Bronchial epithelial cell (primary cell): ENCODE measurements around the gene CDH12. TPM values are rescaled to one million over a fixed set of nuclear protein-coding genes. Genes with fewer than 3 reads are reported as not detected.
"Not testable (repeated sequence)": the region's sequence is repeated elsewhere in the genome, so short reads cannot be mapped to it uniquely, and the experiment has no call there.

ENCODE experiments used
- DNase-seq: peaks from one replicate; pipeline ENCODE4 v3.0.0-alpha.2; 2010; ENCODE audit warnings: low read depth
- FAIRE-seq: peaks from 2 replicates; lab custom pipeline; 2011; peaks lifted over from hg19 to GRCh38; lab: Jason Lieb, UNC
- H3K27me3 ChIP-seq: 2 replicates; pipeline ENCODE4 v1.5.1; 2011; ENCODE audit warnings: low read length; ENCODE audit not compliant: control insufficient read depth, insufficient read depth
- H3K36me3 ChIP-seq: 2 replicates; pipeline ENCODE4 v1.5.1; 2011; ENCODE audit warnings: low read length; ENCODE audit not compliant: control insufficient read depth, insufficient read depth
- H3K4me3 ChIP-seq: 2 replicates; pipeline ENCODE4 v1.5.1; 2011; ENCODE audit warnings: mild to moderate bottlenecking, low read depth, low read length, control low read depth
- total RNA-seq: library from RNA; depleted of rRNA; stranded (reverse); fragments of >200 nt; gene quantifications from 2 replicates; pipeline ENCODE4 v1.2.1, GENCODE V29; 2014

The CDH12 gene
- total RNA-seq, 1 donor from 2014 or later: not detected

DNA sequence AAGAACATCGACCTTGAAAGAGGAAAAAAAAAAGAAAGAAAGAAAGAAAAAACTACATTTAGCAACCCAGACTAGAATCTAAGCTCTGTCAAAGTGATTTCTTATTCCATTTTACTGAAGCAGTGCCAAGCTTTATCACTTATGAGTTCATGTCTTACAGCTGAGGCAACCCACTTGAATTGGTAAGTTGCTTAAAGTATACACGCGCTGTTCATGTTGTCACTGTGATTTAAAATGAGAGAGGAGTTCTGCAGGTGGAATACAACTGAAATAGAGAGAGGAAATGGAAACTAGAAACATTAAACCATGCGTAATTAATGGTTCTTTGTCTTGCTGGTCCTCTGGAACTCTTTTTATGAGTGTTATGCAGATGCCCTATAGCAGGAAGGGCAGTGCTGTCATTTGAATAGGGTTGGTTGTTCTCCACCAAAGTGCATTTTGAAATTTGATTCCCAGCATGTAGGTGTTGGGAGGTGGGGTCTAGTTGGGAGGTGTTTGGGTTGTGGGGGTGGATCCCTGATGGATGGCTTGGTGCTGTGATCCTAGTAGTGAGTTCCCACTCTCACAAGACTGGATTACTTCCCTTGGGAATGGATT, 665.4 kb downstream of the CDH12 start:
- DNase-seq, H3K36me3 ChIP-seq, H3K4me3 ChIP-seq, H3K27me3 ChIP-seq: not testable (repeated sequence)
- peak; percentile 55 for FAIRE-seq

GRCh38 chr5:22169226-22169625, 683.9 kb downstream of the CDH12 start:
- H3K4me3 ChIP-seq, H3K36me3 ChIP-seq, FAIRE-seq, H3K27me3 ChIP-seq, DNase-seq: not testable (repeated sequence)

GRCh38 chr5:22168704-22169103, 684.4 kb downstream of the CDH12 start:
- H3K27me3 ChIP-seq, FAIRE-seq, DNase-seq, H3K4me3 ChIP-seq, H3K36me3 ChIP-seq: not testable (repeated sequence)

GRCh38 chr5:22165931-22166330, 687.2 kb downstream of the CDH12 start:
- DNase-seq, H3K4me3 ChIP-seq, H3K36me3 ChIP-seq, FAIRE-seq, H3K27me3 ChIP-seq: not testable (repeated sequence)

DNA sequence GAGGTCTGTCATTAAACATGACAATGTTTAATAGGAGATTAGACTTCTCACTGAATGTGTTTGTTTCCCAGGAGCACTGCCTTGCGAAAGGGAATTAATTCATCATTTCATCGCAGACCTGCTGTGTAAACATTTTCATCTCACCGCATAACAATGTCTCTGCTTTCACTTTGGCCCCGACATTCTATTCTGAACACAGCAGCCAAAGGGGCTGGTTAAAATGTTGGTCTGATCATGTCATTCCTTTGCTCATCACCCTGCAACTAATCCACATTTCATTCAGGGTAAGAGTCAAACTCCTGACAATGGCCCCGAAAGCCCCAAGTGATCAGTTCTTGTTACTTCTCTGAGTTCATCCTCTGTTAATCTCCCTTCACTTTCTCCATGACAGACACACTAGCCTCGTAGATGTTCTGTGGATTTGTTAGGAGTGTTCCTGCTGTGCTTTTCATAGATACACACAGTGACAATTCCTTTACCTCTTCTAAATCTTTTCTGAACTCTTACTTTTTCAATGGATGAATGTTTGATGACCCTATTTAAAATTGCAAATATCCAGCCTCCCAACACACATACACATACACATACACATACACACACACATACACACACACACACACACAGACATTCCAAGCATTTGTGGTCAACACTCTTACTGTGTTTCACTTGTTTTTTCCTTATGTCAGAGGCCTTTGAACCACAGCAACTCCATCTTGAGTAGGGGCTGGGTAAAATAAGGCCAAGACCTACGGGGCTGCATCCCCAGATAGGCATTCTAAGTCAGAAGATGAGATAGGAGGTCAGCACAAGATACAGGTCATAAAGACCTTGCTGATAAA, 688.0 kb downstream of the CDH12 start:
- peak; percentile 83 for FAIRE-seq
- not testable (repeated sequence) for H3K36me3 ChIP-seq, H3K4me3 ChIP-seq, H3K27me3 ChIP-seq, DNase-seq

DNA sequence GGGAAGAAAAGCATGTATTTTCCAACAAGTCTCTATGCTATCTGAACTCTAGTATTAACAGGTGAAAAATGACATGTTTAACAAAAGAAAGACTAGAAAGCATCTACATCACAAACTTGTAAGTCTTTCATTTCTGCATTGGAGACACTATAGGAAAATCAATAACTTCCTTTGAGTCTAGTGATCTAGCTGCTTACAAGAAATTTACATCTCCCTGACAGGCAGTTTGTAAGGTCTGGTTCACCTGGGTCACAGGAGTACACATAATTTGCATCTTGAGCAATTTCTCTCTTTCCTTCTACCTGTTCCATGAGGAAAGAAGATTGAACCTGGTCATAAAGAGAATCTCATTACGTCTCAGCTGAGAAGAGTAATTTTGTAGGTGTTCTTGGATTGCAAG, 696.2 kb downstream of the CDH12 start:
- DNase-seq, H3K27me3 ChIP-seq, H3K36me3 ChIP-seq, H3K4me3 ChIP-seq: not testable (repeated sequence)
- FAIRE-seq: peak; percentile 89

- H3K36me3 ChIP-seq, H3K27me3 ChIP-seq, FAIRE-seq, H3K4me3 ChIP-seq, DNase-seq: not testable (repeated sequence)
These were observed 698.4 kb downstream of the CDH12 start for GRCh38 chr5:22154779-22155178.

GRCh38 chr5:22151801-22152200, 701.3 kb downstream of the CDH12 start:
- H3K27me3 ChIP-seq, H3K4me3 ChIP-seq, DNase-seq, H3K36me3 ChIP-seq: not testable (repeated sequence)
- peak; percentile 66 for FAIRE-seq

DNA sequence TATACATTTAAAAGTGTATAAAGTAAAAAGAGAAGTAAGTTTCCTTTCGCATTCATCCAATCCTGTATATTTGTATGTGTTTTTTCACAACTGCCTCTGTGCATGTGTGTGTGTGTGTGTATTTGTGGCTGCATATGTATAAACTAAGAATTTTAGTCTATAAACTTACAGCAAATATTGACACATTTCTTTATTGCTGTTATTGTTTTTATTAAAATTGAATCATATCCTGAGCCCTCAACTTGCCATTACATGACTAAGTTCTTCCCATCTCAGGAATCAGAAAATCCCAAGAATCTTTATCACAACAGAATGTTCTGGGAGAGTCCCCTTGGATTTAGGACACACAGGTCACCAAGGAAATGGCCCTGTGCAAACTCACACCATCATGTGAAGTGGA, 712.7 kb downstream of the CDH12 start:
- not testable (repeated sequence) for FAIRE-seq, DNase-seq, H3K4me3 ChIP-seq, H3K36me3 ChIP-seq, H3K27me3 ChIP-seq

GRCh38 chr5:22139662-22140300, 713.4 kb downstream of the CDH12 start:
- not testable (repeated sequence) for H3K27me3 ChIP-seq, H3K4me3 ChIP-seq, FAIRE-seq, H3K36me3 ChIP-seq, DNase-seq
